Peyer's patch (tissue), 4 donors: ENCODE data around the gene UQCR11. TPM values are rescaled to one million over a fixed set of nuclear protein-coding genes. Genes with fewer than 3 reads are reported as not detected.

Experiments used
- DNase-seq, 3 donors: peaks; one replicate each; pipeline ENCODE4 v3.0.0-alpha.2; 2017 to 2019
- H3K27ac ChIP-seq, 4 donors: fragments of 200-600 bp; sonication (generic); one replicate each; pipeline ENCODE4 v1.5.1; 2016 to 2019
- H3K27me3 ChIP-seq, 2 donors: fragments of 200-600 bp; sonication (generic); one replicate each; pipeline ENCODE4 v1.5.1; 2019
- H3K36me3 ChIP-seq, 3 donors: fragments of 200-600 bp; sonication (generic); one replicate each; pipeline ENCODE4 v1.5.1; 2016 to 2019
- H3K4me1 ChIP-seq, 4 donors: fragments of 200-600 bp; sonication (generic); one replicate each; pipeline ENCODE4 v1.5.1; 2016 to 2019
- H3K4me3 ChIP-seq, 4 donors: fragments of 200-600 bp; sonication (generic); 1 replicate in 3 of 4; 2 replicates in 1 of 4; pipeline ENCODE4 v1.5.1; 2016 to 2019; ENCODE audit warnings: mild to moderate bottlenecking in 1 of 4
- H3K9me3 ChIP-seq, 4 donors: fragments of 200-600 bp; sonication (generic); one replicate each; pipeline ENCODE4 v1.5.1; 2016 to 2019; ENCODE audit warnings: mild to moderate bottlenecking in 1 of 4
- POLR2A ChIP-seq, 2 donors: fragments of 450-650 bp; IDR thresholded peaks; one replicate each; pipeline ENCODE4 v1.5.1; 2017; ENCODE audit warnings: antibody characterized with exemption in 2 of 2, mild to moderate bottlenecking in 2 of 2, moderate library complexity in 2 of 2
- total RNA-seq, 4 donors: library from RNA; depleted of rRNA; stranded (reverse); fragments of >200 nt; gene quantifications; one replicate each; pipeline ENCODE4 v1.1.0, GENCODE V29; 2016
- TF ChIP-seq, protein P1 (sequence below), 6 experiments: fragments of 450-650 bp in 4 of 6; fragments of 200-600 bp in 2 of 6; sonication (generic) in 1 of 6; IDR thresholded peaks; one replicate each; pipeline ENCODE4 v1.5.1; 2017 to 2019; ENCODE audit warnings: antibody characterized with exemption in 6 of 6, mild to moderate bottlenecking in 3 of 6, moderate library complexity in 1 of 6

Gene UQCR11
- total RNA-seq, 4 donors from 2014 or later: 59.8 to 122 (median 94.3) TPM

DNA sequence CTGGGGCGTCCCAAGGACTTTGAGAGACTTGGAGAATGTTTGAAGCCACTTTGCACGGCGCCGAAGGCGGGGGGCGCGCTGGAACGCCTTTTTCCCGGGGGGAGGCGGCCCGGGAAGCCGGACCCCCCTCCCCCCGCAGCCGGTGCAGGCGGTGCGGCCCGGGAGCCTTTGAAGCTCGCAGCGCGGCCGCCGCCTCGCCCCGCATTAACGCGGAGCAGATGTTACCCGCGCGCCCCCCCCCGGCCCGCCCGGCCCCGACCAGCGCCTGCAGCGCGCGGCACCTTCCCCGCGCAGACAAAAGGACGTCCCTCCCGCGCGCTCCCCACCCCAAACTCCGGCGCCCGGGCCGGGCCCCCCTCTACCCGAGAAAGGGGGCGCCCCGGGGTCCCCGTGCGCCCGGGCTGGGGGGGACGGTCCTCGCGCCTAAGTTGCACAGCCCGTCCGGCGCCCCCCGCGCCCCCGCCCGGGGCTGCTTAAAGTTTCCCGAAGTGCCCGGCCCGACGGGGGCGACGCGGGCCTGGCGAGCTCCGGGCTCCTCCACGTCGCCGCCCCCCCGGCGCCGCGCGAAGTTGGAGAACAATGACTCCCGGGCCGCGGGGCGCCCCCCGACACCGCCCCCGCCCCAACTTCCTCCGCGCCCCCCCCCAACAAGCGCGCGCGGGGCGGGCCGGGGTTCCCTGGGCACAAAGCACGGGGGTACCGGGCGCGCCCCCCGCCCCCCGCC lies 46.5 kb upstream of the UQCR11 start:
- Histone ChIP-seq H3K36me3 (peaks cover 0 to 10% (median 0%) of the 10 kb centered on the region in 3 donors), H3K4me3 (peak overlapping the region; percentile 70 to 99 (median 84)), H3K27me3 (no peaks in the 10 kb centered on the region), H3K9me3 (no peaks in the 10 kb centered on the region), H3K4me1 (peaks cover 0 to 27% (median 13%) of the 10 kb centered on the region in 4 donors), H3K27ac (peak overlapping the region; percentile 83 to 96 (median 90))
- TF ChIP-seq, protein P1, sequence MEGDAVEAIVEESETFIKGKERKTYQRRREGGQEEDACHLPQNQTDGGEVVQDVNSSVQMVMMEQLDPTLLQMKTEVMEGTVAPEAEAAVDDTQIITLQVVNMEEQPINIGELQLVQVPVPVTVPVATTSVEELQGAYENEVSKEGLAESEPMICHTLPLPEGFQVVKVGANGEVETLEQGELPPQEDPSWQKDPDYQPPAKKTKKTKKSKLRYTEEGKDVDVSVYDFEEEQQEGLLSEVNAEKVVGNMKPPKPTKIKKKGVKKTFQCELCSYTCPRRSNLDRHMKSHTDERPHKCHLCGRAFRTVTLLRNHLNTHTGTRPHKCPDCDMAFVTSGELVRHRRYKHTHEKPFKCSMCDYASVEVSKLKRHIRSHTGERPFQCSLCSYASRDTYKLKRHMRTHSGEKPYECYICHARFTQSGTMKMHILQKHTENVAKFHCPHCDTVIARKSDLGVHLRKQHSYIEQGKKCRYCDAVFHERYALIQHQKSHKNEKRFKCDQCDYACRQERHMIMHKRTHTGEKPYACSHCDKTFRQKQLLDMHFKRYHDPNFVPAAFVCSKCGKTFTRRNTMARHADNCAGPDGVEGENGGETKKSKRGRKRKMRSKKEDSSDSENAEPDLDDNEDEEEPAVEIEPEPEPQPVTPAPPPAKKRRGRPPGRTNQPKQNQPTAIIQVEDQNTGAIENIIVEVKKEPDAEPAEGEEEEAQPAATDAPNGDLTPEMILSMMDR (IDR thresholded peaks at IDR 0.05): peak in 2 of 6 experiments; percentile 15 to 16
- no peak for TF ChIP-seq POLR2A (IDR thresholded peaks at IDR 0.05)
- DNase-seq: peak; percentile 49 to 85 (median 74)

DNA sequence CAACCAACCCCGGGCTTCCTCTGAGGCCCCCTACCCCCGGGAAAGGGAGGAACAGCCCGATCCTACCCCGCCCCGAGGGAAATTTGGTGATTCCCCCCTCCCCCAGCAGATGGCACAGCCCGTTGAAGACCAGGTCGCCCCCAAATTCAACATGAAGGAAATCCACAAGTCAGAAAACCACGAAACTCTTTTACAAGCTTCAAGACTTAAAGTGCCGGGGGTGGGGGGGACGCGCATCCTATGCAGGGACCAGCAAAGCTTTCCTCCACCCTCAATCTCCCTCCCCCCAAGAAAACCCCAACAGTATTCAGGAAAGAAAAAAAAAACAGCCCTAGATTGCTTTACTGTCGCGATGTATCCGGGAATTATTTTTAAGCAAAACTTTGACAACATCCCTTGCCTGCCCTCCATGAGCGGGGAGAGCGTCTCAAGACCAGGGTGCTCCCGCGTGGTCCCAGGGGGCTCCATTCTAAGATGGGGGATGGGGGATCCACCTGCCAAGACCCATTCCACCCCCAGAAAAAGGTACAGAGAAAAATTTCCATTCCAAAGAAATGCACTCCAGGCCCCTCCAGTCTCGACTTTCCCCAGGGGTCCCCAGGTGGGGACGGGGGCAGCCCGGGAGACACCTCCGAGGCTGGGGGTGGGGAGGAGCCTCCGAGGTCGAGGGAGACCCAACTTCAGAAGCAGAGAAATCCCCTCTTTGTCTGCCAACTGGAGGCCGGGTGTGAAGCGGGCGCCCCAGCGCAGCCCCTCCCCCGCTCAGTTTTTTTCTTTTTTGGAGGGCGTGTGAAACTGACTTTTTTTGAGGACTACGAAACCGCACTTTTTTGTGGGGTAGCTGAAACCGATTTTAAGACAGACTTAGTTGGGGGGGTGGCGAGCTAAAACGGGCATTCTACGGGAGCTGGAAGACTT lies 45.6 kb upstream of the UQCR11 start:
- no peak for TF ChIP-seq POLR2A (IDR thresholded peaks at IDR 0.05)
- TF ChIP-seq, protein P1 (IDR thresholded peaks at IDR 0.05): no peak
- Histone ChIP-seq H3K4me1 (peaks cover 0 to 27% (median 13%) of the 10 kb centered on the region in 4 donors), H3K36me3 (peaks cover 0 to 18% (median 0%) of the 10 kb centered on the region in 3 donors), H3K9me3 (no peaks in the 10 kb centered on the region), H3K27me3 (no peaks in the 10 kb centered on the region), H3K27ac (peak overlapping the region; percentile 83 to 96 (median 90)), H3K4me3 (peak overlapping the region; percentile 70 to 99 (median 84))
- DNase-seq: peak in 2 of 3 donors; percentile 59 to 71

DNA sequence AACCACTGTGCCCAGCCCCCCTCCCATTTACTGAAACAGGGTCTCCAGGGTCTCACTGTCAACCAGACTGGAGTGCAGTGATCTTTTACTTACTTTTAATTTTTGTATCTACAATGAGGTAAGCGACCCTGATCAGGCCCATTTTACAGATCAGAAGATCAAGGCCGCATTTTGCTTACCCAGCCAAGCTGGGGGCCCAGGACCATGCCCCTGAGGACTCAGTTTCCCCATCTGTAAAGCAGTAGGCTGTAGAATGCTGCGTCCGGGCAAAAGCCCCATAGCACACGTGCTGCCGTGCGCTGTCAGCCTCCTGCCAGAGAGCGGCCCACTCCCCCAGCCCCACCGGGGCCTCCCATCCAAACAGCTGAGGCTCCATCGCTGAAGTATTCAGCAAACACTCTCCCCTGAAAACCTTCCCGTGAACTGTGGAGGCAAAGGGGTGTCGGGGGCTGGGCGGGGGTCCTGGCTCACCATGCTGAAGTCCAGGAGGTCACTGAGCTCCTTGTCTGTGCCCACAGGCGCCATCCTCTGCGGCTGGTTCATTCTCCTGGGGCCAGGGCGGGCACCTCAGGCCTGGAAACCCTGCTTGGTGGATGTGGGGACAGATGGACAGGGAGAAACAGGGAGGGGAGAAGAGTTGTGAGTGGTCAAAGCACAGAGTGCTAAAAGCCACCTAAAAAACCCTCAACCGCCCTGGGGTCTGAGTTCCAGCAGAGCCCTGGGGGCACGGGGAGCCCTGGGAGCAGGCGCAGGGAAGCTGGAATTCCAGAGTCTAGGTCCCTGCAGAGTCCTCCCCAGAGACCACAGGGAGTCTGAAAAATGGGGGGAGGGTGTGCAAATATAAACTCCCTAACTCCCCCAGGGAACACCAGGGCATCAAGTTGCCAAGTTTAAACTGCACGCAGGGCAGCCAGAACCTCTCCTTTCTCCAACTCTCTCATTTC lies 44.7 kb upstream of the UQCR11 start:
- Histone ChIP-seq H3K9me3 (no peaks in the 10 kb centered on the region), H3K36me3 (peaks cover 0 to 27% (median 0%) of the 10 kb centered on the region in 3 donors), H3K27me3 (no peaks in the 10 kb centered on the region), H3K4me3 (peak overlapping the region in 3 of 4 donors; percentile 70 to 90 (median 78)), H3K27ac (peak overlapping the region in 3 of 4 donors; percentile 83 to 96 (median 84)), H3K4me1 (peaks cover 0 to 27% (median 13%) of the 10 kb centered on the region in 4 donors)
- no peak for DNase-seq
- TF ChIP-seq, protein P1 (IDR thresholded peaks at IDR 0.05): no peak
- TF ChIP-seq POLR2A (IDR thresholded peaks at IDR 0.05): no peak

DNA sequence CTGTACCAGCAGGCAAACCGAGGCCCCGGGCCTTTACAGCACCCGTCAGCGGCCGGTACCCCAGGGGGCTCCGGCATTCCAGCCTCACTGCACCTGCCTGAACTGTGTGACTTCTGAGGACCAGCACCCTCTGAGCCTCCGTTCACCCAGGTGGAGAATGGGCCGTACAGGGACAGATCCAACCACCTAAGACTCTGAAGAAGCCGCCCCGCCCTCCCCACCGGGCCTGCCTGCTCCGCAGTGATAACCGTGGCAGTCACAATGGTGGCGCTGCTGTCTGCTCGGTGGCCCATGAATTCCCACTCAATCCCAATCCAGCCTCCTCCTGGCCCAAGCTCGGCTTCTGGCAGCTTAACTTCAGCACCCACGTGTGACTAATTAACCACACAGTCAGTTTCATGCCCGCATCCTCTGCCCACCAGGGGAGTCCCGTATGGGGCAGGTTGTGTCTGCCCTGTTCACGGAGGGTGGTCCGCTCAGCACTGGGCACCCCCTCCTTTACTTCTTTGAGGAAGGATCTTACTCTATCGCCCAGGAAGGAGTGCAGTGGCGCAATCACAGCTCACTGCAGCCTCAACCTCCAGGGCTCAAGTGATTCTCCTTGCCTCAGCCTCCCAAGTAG lies 43.8 kb upstream of the UQCR11 start:
- peak overlapping the region in 1 of 4 donors; percentile 25 for H3K4me3 ChIP-seq
- peak in 2 of 3 donors; percentile 68 to 73 for DNase-seq
- no peak for TF ChIP-seq POLR2A (IDR thresholded peaks at IDR 0.05)
- TF ChIP-seq, protein P1 (IDR thresholded peaks at IDR 0.05): no peak
- H3K9me3 ChIP-seq: no peaks in the 10 kb centered on the region
- H3K27ac ChIP-seq: peak overlapping the region in 2 of 4 donors; percentile 84 to 96
- peaks cover 0 to 26% (median 13%) of the 10 kb centered on the region in 4 donors for H3K4me1 ChIP-seq
- H3K36me3 ChIP-seq: peaks cover 0 to 37% (median 0%) of the 10 kb centered on the region in 3 donors
- no peaks in the 10 kb centered on the region for H3K27me3 ChIP-seq
